ENCODE results near the gene NRG3. TPM values are rescaled to one million over a fixed set of nuclear protein-coding genes. Genes with fewer than 3 reads are reported as not detected.

The NRG3 gene
- total RNA-seq, 1 donor from 2014 or later = not detected

DNA sequence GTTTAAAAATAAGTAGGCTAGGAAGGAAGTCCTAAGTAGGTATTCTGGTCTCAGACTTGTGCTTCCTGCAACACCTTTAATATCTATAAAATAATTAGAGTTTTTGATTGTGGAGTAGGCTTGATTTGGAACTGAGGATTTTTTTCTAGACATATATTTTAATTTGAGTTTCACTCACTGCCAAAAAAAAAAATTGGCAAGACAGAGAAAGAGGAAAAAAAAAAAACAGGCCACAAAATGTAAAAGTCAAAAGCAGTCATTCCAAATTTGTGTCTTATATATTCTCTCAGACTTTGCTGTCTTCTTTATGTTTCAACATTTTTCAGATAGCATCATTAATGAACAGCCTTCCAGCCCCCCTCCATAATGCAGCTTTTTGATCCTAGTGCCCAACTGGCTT lies 346.1 kb downstream of the NRG3 start:
- H3K27me3 Mint-ChIP-seq (ENCODE audit: insufficient read depth) = no peaks in the 10 kb centered on the region
- intact Hi-C loops (cut with micrococcal nuclease) = no loop called here
- H3K27ac Mint-ChIP-seq = no peak overlapping the region
- no peaks in the 10 kb centered on the region for H3K36me3 Mint-ChIP-seq (ENCODE audit: low read depth)
- no peaks in the 10 kb centered on the region for H3K4me1 Mint-ChIP-seq (ENCODE audit: low read depth)
- H3K4me3 Mint-ChIP-seq = no peak overlapping the region
- DNase-seq (ENCODE audit: low spot score) = no peak
- no peaks in the 10 kb centered on the region for H3K9me3 Mint-ChIP-seq

DNA sequence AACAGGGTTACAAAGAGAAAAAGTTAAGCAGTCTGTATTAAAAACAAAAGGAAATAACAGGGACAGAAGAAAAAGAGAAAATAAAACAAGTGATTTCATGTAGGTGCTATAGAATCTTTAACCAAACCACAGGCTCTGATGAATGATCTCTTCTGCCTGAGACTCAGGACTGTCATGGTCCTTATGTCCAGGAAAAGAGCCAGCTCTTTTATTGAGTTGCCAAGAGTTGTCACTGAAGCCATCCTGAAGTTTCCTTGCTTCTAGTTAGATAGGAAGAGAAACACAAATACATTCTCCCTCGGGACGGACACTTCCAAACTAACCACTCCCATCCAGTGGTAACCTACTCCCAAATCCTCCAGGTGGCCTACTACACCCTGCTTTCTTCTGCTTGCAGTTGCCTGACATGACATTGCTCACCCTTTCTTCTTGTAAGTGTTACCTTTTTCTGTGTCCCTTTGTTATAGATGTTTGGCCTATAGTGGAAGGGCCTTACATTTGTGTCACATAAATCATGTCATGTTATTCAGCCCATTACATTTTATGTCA lies 346.7 kb downstream of the NRG3 start:
- intact Hi-C loops (cut with micrococcal nuclease) = no loop called here
- Mint-ChIP-seq H3K27ac (no peak overlapping the region), H3K4me3 (no peak overlapping the region), H3K27me3 (ENCODE audit: insufficient read depth) (no peaks in the 10 kb centered on the region), H3K4me1 (ENCODE audit: low read depth) (no peaks in the 10 kb centered on the region), H3K9me3 (no peaks in the 10 kb centered on the region), H3K36me3 (ENCODE audit: low read depth) (no peaks in the 10 kb centered on the region)
- no peak for DNase-seq (ENCODE audit: low spot score)

DNA sequence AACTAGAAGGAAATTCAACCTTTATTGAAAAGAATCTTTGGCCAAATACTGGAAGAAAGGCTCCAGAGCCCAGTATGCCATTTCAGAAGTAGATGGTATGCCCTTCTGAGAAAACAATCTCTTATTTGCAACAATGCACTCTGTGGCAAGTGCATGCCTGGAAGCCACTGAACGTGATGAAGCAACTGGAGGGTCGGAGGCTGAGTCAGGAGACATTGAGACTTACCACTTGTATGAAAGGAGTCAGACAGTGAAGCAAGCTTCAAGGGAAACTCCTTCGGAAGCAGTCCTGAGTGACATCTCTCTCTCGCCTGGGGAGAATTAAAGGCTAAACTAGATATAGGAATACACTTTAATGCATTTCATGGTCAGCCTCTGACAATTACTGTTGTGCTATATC lies 353.7 kb downstream of the NRG3 start:
- Mint-ChIP-seq H3K9me3 (peaks cover 10% of the 10 kb centered on the region), H3K27ac (no peak overlapping the region), H3K36me3 (ENCODE audit: low read depth) (no peaks in the 10 kb centered on the region), H3K4me1 (ENCODE audit: low read depth) (no peaks in the 10 kb centered on the region), H3K27me3 (ENCODE audit: insufficient read depth) (no peaks in the 10 kb centered on the region), H3K4me3 (no peak overlapping the region)
- intact Hi-C loops (cut with micrococcal nuclease) = no loop called here
- DNase-seq (ENCODE audit: low spot score) = no peak

DNA sequence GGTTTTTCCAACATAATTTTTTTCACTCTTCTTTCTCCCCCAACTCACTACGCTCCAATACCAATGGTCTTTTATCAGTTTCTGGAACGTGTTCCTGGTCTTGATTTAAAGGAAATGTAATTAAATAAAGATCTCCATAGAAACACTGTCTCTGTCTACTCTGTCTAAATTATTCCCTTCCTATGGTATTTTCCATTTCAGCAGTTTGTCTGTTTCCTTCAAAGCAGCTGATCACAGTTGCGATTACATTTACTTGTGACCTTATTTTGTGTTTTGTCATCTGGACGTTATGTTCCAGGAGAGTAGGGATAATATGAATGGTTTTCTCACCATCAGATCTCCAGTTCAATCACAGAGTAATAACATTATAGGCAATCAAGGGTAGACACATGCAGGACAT lies 359.2 kb downstream of the NRG3 start:
- H3K36me3 Mint-ChIP-seq (ENCODE audit: low read depth) = no peaks in the 10 kb centered on the region
- intact Hi-C loops (cut with micrococcal nuclease) = no loop called here
- H3K4me1 Mint-ChIP-seq (ENCODE audit: low read depth) = no peaks in the 10 kb centered on the region
- peaks cover 6% of the 10 kb centered on the region for H3K9me3 Mint-ChIP-seq
- H3K27me3 Mint-ChIP-seq (ENCODE audit: insufficient read depth) = no peaks in the 10 kb centered on the region
- H3K27ac Mint-ChIP-seq = no peak overlapping the region
- no peak for DNase-seq (ENCODE audit: low spot score)
- no peak overlapping the region for H3K4me3 Mint-ChIP-seq

DNA sequence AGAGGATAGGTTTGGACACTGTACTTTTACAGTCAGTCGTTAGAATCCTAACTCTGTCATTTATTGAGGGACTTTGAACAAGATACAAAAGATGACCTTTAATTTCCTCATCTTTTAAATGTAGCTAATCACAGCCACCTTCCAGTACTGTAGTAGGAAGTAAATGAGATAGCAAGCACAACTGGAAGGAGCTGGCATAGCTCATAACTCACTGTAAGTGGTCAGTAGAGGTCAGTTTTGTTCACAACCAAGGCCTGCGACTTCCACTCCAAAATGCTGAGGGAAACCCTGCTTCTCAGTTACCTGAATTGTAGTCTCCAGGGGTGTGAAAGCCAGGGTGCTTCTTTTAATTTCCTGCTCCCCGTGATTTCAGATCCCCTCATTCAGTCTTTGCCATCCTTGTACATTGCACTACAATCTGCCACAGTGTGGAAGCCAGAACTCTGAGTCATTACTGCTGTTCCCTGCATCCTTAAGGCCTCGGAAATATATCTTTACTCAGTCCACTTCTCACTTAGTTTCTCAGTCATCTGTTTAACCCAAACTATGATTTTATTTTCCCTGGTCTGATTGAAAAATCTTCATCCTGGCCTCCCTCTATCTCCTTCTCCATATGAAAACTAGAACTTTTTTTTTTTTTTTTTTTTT lies 361.2 kb downstream of the NRG3 start:
- H3K4me3 Mint-ChIP-seq = no peak overlapping the region
- H3K9me3 Mint-ChIP-seq = no peaks in the 10 kb centered on the region
- DNase-seq (ENCODE audit: low spot score) = no peak
- H3K36me3 Mint-ChIP-seq (ENCODE audit: low read depth) = no peaks in the 10 kb centered on the region
- intact Hi-C loops (cut with micrococcal nuclease) = no loop called here
- no peak overlapping the region for H3K27ac Mint-ChIP-seq
- no peaks in the 10 kb centered on the region for H3K27me3 Mint-ChIP-seq (ENCODE audit: insufficient read depth)
- H3K4me1 Mint-ChIP-seq (ENCODE audit: low read depth) = no peaks in the 10 kb centered on the region

DNA sequence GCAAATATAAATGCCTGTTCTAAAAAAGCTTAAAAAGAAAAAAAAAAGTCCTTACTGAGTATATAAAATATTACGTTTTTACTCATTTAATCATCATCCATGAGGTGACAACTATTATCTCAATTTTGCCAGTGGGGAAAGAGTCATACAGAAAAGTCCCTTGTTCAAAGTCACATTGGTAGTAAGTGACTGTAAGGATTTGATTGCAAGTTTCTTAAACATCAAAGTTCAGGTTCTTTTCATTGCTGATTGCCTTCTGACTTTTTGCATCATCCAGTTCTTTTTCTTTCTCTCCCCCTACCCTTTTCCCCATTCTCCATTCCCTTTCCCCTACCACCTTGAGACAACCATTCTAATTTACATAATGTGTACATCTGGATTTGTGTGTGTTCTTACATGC lies 363.3 kb downstream of the NRG3 start:
- H3K27me3 Mint-ChIP-seq (ENCODE audit: insufficient read depth) = no peaks in the 10 kb centered on the region
- intact Hi-C loops (cut with micrococcal nuclease) = no loop called here
- no peaks in the 10 kb centered on the region for H3K36me3 Mint-ChIP-seq (ENCODE audit: low read depth)
- DNase-seq (ENCODE audit: low spot score) = no peak
- H3K4me1 Mint-ChIP-seq (ENCODE audit: low read depth) = no peaks in the 10 kb centered on the region
- no peaks in the 10 kb centered on the region for H3K9me3 Mint-ChIP-seq
- H3K4me3 Mint-ChIP-seq = no peak overlapping the region
- H3K27ac Mint-ChIP-seq = no peak overlapping the region

DNA sequence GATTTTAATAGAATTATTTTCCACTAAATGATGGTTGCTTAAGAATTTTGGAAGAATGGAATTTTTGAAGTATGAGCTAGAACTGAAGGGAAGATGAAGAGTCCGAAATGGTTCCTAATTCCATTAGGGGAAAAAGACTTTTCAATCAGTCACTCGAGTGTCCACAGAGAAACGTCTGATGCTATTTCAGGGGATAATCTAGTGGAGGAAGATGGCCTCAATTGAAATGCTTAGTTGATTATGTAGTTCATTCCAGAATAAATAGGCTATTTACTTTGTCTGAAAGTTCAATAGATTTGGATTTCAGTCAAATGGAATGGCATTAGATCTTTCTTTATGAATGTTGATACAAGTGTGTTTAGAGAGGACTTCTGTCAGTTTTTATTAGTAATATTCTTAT lies 365.4 kb downstream of the NRG3 start:
- H3K4me3 Mint-ChIP-seq = no peak overlapping the region
- no peaks in the 10 kb centered on the region for H3K36me3 Mint-ChIP-seq (ENCODE audit: low read depth)
- no peaks in the 10 kb centered on the region for H3K27me3 Mint-ChIP-seq (ENCODE audit: insufficient read depth)
- intact Hi-C loops (cut with micrococcal nuclease) = no loop called here
- no peaks in the 10 kb centered on the region for H3K4me1 Mint-ChIP-seq (ENCODE audit: low read depth)
- H3K9me3 Mint-ChIP-seq = no peaks in the 10 kb centered on the region
- H3K27ac Mint-ChIP-seq = no peak overlapping the region
- no peak for DNase-seq (ENCODE audit: low spot score)

DNA sequence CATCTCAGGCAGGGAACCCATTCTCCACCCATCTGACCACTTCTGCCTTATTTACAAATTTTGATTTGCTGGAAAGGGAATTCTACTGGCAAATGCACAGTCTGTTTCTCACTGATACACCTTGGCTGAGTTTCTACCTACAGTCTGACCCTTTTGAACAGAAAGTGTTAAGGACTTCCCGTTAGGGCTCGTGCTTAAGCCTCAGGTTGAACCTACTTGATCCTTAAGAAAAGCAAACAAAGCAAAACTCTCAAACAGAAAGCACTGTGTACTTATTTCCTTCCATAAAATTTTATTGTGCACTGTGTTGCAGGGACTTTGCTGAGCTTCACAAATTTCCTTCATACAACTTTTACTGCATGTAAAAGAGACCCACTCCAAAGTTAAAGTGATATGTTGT lies 367.8 kb downstream of the NRG3 start:
- Mint-ChIP-seq H3K4me1 (ENCODE audit: low read depth) (no peaks in the 10 kb centered on the region), H3K36me3 (ENCODE audit: low read depth) (no peaks in the 10 kb centered on the region), H3K27ac (no peak overlapping the region), H3K9me3 (no peaks in the 10 kb centered on the region), H3K27me3 (ENCODE audit: insufficient read depth) (no peaks in the 10 kb centered on the region), H3K4me3 (no peak overlapping the region)
- intact Hi-C loops (cut with micrococcal nuclease) = no loop called here
- DNase-seq (ENCODE audit: low spot score) = no peak

DNA sequence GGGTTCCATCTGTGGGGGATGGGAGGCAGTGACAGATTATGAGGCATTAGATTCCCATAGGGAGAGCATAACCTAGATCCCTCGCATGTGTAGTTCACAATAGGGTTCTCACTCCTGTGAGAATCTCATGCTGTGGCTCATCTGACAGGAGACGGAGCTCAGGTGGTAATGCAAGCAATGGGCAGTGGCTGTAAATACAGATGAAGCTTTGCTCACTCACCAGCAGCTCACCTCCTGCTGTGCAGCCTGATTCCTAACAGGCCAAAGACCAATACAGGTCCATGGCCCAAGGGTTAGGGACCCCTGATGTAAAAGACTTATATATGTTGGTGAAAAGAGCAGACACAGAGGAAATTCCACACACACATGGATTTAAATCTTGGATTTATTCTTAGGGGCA lies 370.2 kb downstream of the NRG3 start:
- Mint-ChIP-seq H3K36me3 (ENCODE audit: low read depth) (no peaks in the 10 kb centered on the region), H3K27ac (no peak overlapping the region), H3K27me3 (ENCODE audit: insufficient read depth) (no peaks in the 10 kb centered on the region), H3K4me1 (ENCODE audit: low read depth) (no peaks in the 10 kb centered on the region), H3K4me3 (no peak overlapping the region), H3K9me3 (no peaks in the 10 kb centered on the region)
- intact Hi-C loops (cut with micrococcal nuclease) = no loop called here
- no peak for DNase-seq (ENCODE audit: low spot score)

DNA sequence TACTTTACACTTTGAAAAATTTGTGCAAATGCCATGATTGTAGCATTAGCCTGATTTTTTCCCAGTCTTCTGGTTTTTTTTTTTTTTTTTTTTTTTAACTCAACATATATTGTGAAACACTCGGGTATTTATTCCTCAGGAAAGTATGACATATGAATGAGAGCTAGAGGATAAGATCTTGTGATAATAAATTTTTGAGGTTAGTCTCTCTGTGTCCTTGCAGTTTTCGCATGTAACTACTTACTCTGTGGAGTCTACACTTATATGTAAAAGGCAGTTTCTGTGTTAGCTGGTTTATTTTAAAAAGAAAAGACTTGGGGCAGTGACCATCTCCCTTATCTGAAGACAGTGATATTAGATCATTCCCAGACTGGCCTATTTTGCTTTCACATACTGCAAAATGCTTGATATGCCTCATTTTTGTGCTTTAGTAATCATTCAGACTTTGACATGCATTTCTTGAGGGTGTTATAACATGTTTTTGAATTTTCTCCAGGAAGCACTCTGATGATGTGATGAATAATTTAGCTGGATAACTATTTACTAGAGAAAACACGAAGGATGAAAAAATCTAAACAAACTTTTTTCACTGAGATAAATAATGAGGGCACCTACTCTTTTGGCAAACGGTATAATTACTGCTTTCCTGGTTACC lies 371.0 kb downstream of the NRG3 start:
- Mint-ChIP-seq H3K36me3 (ENCODE audit: low read depth) (no peaks in the 10 kb centered on the region), H3K27ac (no peak overlapping the region), H3K4me3 (no peak overlapping the region), H3K9me3 (no peaks in the 10 kb centered on the region), H3K27me3 (ENCODE audit: insufficient read depth) (no peaks in the 10 kb centered on the region), H3K4me1 (ENCODE audit: low read depth) (no peaks in the 10 kb centered on the region)
- intact Hi-C loops (cut with micrococcal nuclease) = no loop called here
- DNase-seq (ENCODE audit: low spot score) = no peak

DNA sequence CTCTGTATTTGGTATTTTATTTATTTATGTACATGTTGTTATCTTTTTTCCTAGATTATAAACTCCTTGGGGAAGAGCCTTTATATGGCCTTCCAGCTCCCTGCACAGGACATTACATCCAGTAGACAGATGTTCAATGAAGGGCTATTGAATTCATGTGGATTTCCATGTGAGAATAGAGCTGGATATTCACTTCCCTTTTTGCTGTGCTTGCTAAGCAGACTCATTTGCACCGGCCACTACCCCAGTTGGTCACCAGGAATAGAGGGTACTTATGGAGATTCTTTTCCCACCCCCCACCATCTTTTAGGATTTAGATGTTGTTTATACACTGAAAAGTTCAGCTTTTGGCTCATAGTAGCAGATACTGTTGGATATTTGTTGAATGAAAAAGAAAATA lies 374.1 kb downstream of the NRG3 start:
- Mint-ChIP-seq H3K27ac (no peak overlapping the region), H3K4me1 (ENCODE audit: low read depth) (no peaks in the 10 kb centered on the region), H3K36me3 (ENCODE audit: low read depth) (no peaks in the 10 kb centered on the region), H3K27me3 (ENCODE audit: insufficient read depth) (no peaks in the 10 kb centered on the region), H3K9me3 (peaks cover 9% of the 10 kb centered on the region), H3K4me3 (no peak overlapping the region)
- no peak for DNase-seq (ENCODE audit: low spot score)
- intact Hi-C loops (cut with micrococcal nuclease) = no loop called here

DNA sequence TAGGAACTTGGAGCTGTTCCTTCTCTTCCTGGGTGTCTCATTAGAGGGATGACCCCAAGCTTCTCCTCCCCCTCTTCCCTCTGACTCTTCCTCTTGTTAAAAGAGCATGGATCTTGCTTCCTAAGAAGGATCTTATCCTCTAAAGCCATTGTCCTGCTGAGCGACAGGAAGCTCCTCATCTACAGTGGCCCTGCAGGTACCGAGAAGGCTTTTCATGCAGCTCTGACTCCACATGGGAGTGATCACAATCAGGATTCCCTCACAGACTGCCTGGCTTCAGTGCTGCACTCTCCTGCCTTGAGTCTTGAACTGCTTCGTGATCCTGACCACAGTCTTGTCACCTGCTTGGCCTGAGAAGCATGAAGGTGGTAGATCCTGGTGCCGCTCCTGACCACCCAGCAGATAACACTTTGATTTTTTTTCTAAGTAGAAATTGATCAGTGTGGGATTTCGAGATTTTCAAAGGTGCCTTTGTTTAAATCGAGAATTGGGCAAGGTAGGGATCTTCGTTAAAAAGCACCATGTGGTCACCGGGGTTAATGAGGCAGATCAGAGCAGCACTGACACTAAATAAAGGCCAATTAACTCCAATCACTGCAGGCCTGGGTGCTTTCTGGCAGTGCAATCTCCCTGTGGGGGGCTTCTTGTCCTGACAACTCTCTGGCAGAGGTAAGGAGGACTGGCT lies 376.4 kb downstream of the NRG3 start:
- no peaks in the 10 kb centered on the region for H3K27me3 Mint-ChIP-seq (ENCODE audit: insufficient read depth)

DNA sequence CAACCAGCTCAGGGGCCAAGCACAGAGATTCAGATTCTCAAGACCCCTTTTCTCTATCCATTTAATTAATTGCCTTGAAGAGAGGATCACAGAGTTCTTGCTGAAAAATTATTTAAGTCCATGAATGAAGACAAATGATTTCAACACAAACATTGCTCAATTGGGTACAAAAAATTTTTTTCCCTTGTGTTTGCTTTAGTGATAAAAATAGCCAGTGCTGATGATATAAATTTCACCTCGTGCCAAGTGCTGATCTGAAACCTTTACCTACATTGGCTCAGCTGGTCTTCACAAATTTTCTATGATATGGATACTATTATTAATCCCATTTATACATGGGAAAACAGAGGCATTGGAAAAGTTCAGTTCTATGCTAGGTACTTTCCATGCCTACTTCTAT lies 377.1 kb downstream of the NRG3 start:
- no peaks in the 10 kb centered on the region for H3K4me1 Mint-ChIP-seq (ENCODE audit: low read depth)
- peaks cover 9% of the 10 kb centered on the region for H3K9me3 Mint-ChIP-seq

More for the DNA sequence above, 376.4 kb downstream of the NRG3 start:
- Mint-ChIP-seq H3K36me3 (ENCODE audit: low read depth) (no peaks in the 10 kb centered on the region), H3K9me3 (peaks cover 9% of the 10 kb centered on the region), H3K4me1 (ENCODE audit: low read depth) (no peaks in the 10 kb centered on the region), H3K4me3 (no peak overlapping the region), H3K27ac (no peak overlapping the region)
- no peak for DNase-seq (ENCODE audit: low spot score)
- intact Hi-C loops (cut with micrococcal nuclease) = no loop called here

More for the DNA sequence above, 377.1 kb downstream of the NRG3 start:
- Mint-ChIP-seq H3K27ac (no peak overlapping the region), H3K27me3 (ENCODE audit: insufficient read depth) (no peaks in the 10 kb centered on the region), H3K36me3 (ENCODE audit: low read depth) (no peaks in the 10 kb centered on the region), H3K4me3 (no peak overlapping the region)
- intact Hi-C loops (cut with micrococcal nuclease) = no loop called here
- DNase-seq (ENCODE audit: low spot score) = no peak

Data from activated T-helper 1 cell treated with anti-CD3 and anti-CD28 coated beads, Interleukin-12 subunit alpha, Interleukin-12 subunit beta, Interleukin-2, Interleukin-4 antibody, amounts not matched to agents 30 ng/mL and 10 ng/mL and 1 ng/mL, durations not matched to agents 14 hours and 24 hours and 36 hours (primary cell).